Thyroid gland (tissue), 4 donors: ENCODE measurements around the gene PTCH2.

Experiments used
- POLR2A ChIP-seq, 2 donors: fragments of 450-650 bp; IDR thresholded peaks; one replicate each; pipeline ENCODE4 v1.6.1; 2017; ENCODE audit warnings: antibody characterized with exemption in 2 of 2, mild to moderate bottlenecking in 2 of 2, moderate library complexity in 1 of 2
- TF ChIP-seq, protein P1 (sequence below), 6 experiments: fragments of 200-600 bp in 3 of 6; fragments of 450-650 bp in 3 of 6; sonication (generic) in 3 of 6; IDR thresholded peaks; one replicate each; pipeline ENCODE4 v1.5.1; 2016 to 2019; ENCODE audit warnings: antibody characterized with exemption in 6 of 6, mild to moderate bottlenecking in 2 of 6, inconsistent platforms in 1 of 6, moderate library complexity in 1 of 6

- TF ChIP-seq, protein P1, sequence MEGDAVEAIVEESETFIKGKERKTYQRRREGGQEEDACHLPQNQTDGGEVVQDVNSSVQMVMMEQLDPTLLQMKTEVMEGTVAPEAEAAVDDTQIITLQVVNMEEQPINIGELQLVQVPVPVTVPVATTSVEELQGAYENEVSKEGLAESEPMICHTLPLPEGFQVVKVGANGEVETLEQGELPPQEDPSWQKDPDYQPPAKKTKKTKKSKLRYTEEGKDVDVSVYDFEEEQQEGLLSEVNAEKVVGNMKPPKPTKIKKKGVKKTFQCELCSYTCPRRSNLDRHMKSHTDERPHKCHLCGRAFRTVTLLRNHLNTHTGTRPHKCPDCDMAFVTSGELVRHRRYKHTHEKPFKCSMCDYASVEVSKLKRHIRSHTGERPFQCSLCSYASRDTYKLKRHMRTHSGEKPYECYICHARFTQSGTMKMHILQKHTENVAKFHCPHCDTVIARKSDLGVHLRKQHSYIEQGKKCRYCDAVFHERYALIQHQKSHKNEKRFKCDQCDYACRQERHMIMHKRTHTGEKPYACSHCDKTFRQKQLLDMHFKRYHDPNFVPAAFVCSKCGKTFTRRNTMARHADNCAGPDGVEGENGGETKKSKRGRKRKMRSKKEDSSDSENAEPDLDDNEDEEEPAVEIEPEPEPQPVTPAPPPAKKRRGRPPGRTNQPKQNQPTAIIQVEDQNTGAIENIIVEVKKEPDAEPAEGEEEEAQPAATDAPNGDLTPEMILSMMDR (IDR thresholded peaks at IDR 0.05), result no peak
- no peak for TF ChIP-seq POLR2A (IDR thresholded peaks at IDR 0.05)
Observed at GRCh38 chr1:44803312-44804095, 39.5 kb downstream of the PTCH2 start.
